Measurements from ENCODE around the gene SUGCT.
A peak's percentile ranks its signal among the peaks of the same experiment; 100 is the strongest.

Gene SUGCT

GRCh38 chr7:40757109-40757508 lies 622.3 kb downstream of the SUGCT start:
- DNase-seq = no peak
- H3K36me3 Mint-ChIP-seq (ENCODE audit: low read depth) = no peaks in the 10 kb centered on the region
- peaks cover 5% of the 10 kb centered on the region for H3K27me3 Mint-ChIP-seq (ENCODE audit: low read depth, poor library complexity)
- TF ChIP-seq, protein P1, sequence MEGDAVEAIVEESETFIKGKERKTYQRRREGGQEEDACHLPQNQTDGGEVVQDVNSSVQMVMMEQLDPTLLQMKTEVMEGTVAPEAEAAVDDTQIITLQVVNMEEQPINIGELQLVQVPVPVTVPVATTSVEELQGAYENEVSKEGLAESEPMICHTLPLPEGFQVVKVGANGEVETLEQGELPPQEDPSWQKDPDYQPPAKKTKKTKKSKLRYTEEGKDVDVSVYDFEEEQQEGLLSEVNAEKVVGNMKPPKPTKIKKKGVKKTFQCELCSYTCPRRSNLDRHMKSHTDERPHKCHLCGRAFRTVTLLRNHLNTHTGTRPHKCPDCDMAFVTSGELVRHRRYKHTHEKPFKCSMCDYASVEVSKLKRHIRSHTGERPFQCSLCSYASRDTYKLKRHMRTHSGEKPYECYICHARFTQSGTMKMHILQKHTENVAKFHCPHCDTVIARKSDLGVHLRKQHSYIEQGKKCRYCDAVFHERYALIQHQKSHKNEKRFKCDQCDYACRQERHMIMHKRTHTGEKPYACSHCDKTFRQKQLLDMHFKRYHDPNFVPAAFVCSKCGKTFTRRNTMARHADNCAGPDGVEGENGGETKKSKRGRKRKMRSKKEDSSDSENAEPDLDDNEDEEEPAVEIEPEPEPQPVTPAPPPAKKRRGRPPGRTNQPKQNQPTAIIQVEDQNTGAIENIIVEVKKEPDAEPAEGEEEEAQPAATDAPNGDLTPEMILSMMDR (IDR thresholded peaks at IDR 0.05) = no peak
- no peak overlapping the region for H3K4me3 Mint-ChIP-seq
- no peaks in the 10 kb centered on the region for H3K9me3 Mint-ChIP-seq
- H3K4me1 Mint-ChIP-seq = peaks cover 19% of the 10 kb centered on the region
- no peak overlapping the region for H3K27ac Mint-ChIP-seq

- Mint-ChIP-seq H3K9me3 (no peaks in the 10 kb centered on the region), H3K27me3 (ENCODE audit: low read depth, poor library complexity) (peaks cover 7% of the 10 kb centered on the region), H3K36me3 (ENCODE audit: low read depth) (no peaks in the 10 kb centered on the region), H3K27ac (no peak overlapping the region), H3K4me3 (no peak overlapping the region), H3K4me1 (peaks cover 21% of the 10 kb centered on the region)
- DNase-seq = no peak
- TF ChIP-seq, protein P1 (IDR thresholded peaks at IDR 0.05) = no peak
These were observed 623.8 kb downstream of the SUGCT start for GRCh38 chr7:40758590-40758989.

- Mint-ChIP-seq H3K36me3 (ENCODE audit: low read depth) (no peaks in the 10 kb centered on the region), H3K4me1 (peaks cover 21% of the 10 kb centered on the region), H3K4me3 (no peak overlapping the region), H3K9me3 (no peaks in the 10 kb centered on the region), H3K27me3 (ENCODE audit: low read depth, poor library complexity) (peaks cover 4% of the 10 kb centered on the region), H3K27ac (no peak overlapping the region)
- TF ChIP-seq, protein P1 (IDR thresholded peaks at IDR 0.05) = no peak
- DNase-seq = no peak
These were observed 625.6 kb downstream of the SUGCT start for GRCh38 chr7:40760293-40760964.

- Mint-ChIP-seq H3K36me3 (ENCODE audit: low read depth) (no peaks in the 10 kb centered on the region), H3K4me1 (peaks cover 21% of the 10 kb centered on the region), H3K9me3 (no peaks in the 10 kb centered on the region), H3K27me3 (ENCODE audit: low read depth, poor library complexity) (peaks cover 4% of the 10 kb centered on the region), H3K27ac (no peak overlapping the region), H3K4me3 (no peak overlapping the region)
- TF ChIP-seq, protein P1 (IDR thresholded peaks at IDR 0.05) = no peak
- DNase-seq = no peak
These were observed 626.2 kb downstream of the SUGCT start for GRCh38 chr7:40760987-40761386.

GRCh38 chr7:40761762-40762560 lies 627.2 kb downstream of the SUGCT start:
- Mint-ChIP-seq H3K27ac (peak overlapping the region; percentile 5), H3K27me3 (ENCODE audit: low read depth, poor library complexity) (peaks cover 4% of the 10 kb centered on the region), H3K4me1 (peaks cover 21% of the 10 kb centered on the region), H3K4me3 (no peak overlapping the region), H3K36me3 (ENCODE audit: low read depth) (no peaks in the 10 kb centered on the region), H3K9me3 (no peaks in the 10 kb centered on the region)
- DNase-seq = no peak
- TF ChIP-seq, protein P1 (IDR thresholded peaks at IDR 0.05) = no peak
